ENCODE results near the gene CCBE1.

The CCBE1 gene

DNA sequence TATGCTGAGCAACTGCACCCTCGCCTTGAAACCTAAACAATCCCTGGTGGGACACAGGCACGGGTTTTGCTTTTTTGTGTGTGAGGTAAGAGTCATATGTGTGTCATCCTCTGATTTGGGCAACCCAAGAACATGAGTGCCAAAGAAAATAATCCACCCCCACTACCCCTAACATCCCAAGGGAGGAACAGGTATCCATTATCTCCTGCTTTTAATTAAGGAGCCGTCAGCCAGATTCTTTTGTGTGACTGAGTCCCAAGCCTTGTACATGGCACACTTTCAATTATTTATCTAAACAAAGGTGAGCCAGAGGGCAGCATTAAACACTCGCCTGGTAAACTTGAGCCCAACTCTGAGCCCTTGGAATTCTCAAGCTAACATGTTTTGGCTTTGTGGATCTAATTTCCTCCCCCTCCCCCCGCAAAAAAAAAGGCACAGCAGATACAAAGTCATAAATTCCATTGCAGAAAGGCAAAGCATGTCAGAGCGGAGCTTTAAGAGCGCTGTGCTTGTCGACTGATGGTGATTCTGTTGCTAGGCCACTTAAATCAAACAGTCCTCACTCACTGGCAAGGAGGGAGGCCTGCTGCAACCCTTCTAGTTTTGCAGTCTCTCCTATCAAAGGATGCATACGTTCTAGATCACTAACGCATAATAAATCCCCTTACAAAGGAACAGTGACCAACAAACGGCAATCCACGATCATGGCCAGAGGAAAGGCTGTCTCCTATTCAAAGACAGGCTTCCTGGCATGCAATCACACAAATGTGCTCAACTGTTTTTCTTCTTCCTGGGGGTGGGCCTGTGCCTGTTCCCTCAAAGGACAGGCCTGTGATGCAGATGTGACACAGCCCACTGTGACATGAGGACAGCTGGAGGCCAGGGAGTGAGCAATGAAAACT, 194.7 kb downstream of the CCBE1 start:
- TF ChIP-seq ZNF274 (IDR thresholded peaks at IDR 0.05; ENCODE audit: low read depth, low read length), result no peak
- H3K4me3 ChIP-seq (ENCODE audit: low read length), result no peak overlapping the region

- no peak overlapping the region for H3K4me3 ChIP-seq (ENCODE audit: low read length)
- TF ChIP-seq ZNF274 (IDR thresholded peaks at IDR 0.05; ENCODE audit: low read depth, low read length), result no peak
These were observed 195.3 kb downstream of the CCBE1 start for GRCh38 chr18:59501920-59502273.

- no peak for TF ChIP-seq ZNF274 (IDR thresholded peaks at IDR 0.05; ENCODE audit: low read depth, low read length)
- no peak overlapping the region for H3K4me3 ChIP-seq (ENCODE audit: low read length)
These were observed 196.5 kb downstream of the CCBE1 start for GRCh38 chr18:59500765-59501164.

DNA sequence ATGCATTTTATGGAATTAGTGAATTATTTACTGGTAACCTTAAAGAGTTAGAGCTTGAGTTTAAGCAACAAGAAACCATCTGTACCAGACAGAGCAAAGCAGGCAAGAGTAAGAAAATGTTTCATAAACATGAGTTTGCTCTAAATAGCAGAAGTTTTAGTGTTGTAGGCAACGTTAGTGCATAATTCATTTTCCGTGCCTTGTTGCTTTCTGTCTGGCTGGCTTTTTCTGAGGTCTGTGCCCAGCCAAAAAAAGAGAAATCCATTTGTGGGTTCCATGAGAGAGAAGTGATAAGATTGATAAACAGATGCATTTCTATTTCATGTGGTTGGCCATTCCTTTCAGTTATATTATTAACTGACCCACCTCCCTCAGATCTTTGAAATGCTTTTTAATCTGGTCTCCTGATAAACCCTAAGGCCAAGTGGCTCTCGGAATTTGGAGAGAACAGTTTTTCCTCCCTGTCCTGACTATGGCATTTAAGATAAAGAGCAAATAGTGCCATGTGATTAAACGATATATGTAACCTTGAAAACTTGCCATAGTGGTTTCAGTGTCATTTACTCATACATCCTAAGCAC, 198.6 kb downstream of the CCBE1 start:
- H3K4me3 ChIP-seq (ENCODE audit: low read length), result no peak overlapping the region
- TF ChIP-seq ZNF274 (IDR thresholded peaks at IDR 0.05; ENCODE audit: low read depth, low read length), result no peak

GRCh38 chr18:59492756-59493421, 204.3 kb downstream of the CCBE1 start:
- no peak overlapping the region for H3K4me3 ChIP-seq (ENCODE audit: low read length)
- TF ChIP-seq ZNF274 (IDR thresholded peaks at IDR 0.05; ENCODE audit: low read depth, low read length), result no peak

DNA sequence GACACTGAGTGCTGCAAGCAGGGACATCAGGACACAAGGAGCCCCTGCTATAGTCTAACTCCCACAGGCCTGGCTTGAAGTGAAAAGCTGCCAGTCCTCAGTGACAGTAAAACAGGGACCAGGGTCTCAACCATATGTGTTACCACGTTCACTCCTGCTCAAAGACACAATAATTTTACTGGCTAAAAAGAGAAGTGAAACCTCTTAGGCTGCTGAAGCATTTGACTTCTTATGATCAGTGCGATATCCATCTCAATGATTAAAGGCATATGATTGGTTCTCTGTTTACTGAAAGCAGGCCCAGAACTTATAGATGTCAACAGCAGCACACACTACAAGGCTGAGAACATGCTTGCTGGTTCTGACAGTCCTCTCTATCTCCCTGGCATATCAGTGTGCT, 208.3 kb downstream of the CCBE1 start:
- no peak overlapping the region for H3K4me3 ChIP-seq (ENCODE audit: low read length)
- no peak for TF ChIP-seq ZNF274 (IDR thresholded peaks at IDR 0.05; ENCODE audit: low read depth, low read length)

GRCh38 chr18:59485382-59485781, 211.8 kb downstream of the CCBE1 start:
- TF ChIP-seq ZNF274 (IDR thresholded peaks at IDR 0.05; ENCODE audit: low read depth, low read length), result no peak
- H3K4me3 ChIP-seq (ENCODE audit: low read length), result no peak overlapping the region

- TF ChIP-seq ZNF274 (IDR thresholded peaks at IDR 0.05; ENCODE audit: low read depth, low read length), result no peak
- no peak overlapping the region for H3K4me3 ChIP-seq (ENCODE audit: low read length)
These were observed 212.5 kb downstream of the CCBE1 start for GRCh38 chr18:59484561-59485328.

- no peak for TF ChIP-seq ZNF274 (IDR thresholded peaks at IDR 0.05; ENCODE audit: low read depth, low read length)
- no peak overlapping the region for H3K4me3 ChIP-seq (ENCODE audit: low read length)
These were observed 213.1 kb downstream of the CCBE1 start for GRCh38 chr18:59484131-59484530.

DNA sequence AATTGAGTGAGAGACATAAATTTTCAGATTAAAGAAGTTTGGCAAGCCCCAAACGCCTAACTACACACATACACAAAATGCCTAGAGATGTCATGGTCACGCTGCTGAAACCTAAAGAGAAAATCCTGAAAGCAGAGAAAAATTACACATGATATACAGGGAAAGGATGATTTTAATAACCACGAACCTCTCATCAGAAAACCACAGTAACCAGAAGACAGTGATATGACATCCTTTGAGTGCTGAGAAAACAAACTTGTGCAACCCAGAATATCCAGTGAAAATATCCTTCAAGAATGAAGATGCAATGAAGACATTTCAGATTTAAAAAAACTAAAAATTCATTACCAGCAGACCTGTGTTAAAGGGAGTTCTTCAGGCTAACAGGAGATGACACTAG, 215.8 kb downstream of the CCBE1 start:
- TF ChIP-seq ZNF274 (IDR thresholded peaks at IDR 0.05; ENCODE audit: low read depth, low read length), result no peak
- H3K4me3 ChIP-seq (ENCODE audit: low read length), result no peak overlapping the region

- no peak overlapping the region for H3K4me3 ChIP-seq (ENCODE audit: low read length)
- no peak for TF ChIP-seq ZNF274 (IDR thresholded peaks at IDR 0.05; ENCODE audit: low read depth, low read length)
These were observed 217.4 kb downstream of the CCBE1 start for GRCh38 chr18:59479776-59480175.

DNA sequence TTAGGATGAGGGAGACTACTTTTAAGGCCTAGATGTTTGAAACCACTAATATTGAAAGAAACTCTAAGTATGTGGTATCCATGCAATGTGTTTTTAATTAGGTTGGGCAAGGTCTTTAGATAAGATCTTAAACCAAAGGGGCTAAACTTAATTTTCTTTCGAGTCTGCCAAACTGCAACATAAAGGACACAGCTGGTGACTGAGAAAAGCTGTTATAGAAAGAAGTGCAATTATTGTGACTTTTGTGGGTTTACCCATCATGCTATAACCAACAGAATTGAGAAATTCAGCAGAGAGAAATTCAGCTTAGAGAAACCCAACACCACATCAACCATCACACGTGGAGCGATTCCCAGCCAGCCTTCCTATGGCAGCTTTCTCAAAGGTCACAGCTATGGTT, 218.6 kb downstream of the CCBE1 start:
- no peak for TF ChIP-seq ZNF274 (IDR thresholded peaks at IDR 0.05; ENCODE audit: low read depth, low read length)
- no peak overlapping the region for H3K4me3 ChIP-seq (ENCODE audit: low read length)

DNA sequence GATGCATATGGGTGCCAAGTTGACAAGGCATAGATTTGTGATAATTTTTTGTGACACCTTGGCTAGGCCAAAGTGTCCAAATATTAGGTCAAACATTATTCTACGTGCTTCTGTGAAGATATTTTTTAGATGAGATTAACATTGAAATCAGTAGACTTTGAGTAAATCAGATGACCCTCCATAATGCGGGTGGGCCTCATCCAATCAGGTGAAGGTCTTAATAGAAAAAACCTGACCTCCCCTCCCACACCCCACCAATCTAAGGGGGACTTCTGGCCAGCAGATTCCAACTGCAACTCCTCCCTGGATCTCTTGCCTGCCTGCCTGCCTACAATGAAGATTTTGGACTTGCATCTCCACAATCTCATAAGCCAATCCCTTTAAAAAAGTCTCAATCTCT, 219.4 kb downstream of the CCBE1 start:
- no peak overlapping the region for H3K4me3 ChIP-seq (ENCODE audit: low read length)
- no peak for TF ChIP-seq ZNF274 (IDR thresholded peaks at IDR 0.05; ENCODE audit: low read depth, low read length)

- H3K4me3 ChIP-seq (ENCODE audit: low read length), result no peak overlapping the region
- no peak for TF ChIP-seq ZNF274 (IDR thresholded peaks at IDR 0.05; ENCODE audit: low read depth, low read length)
These were observed 226.6 kb downstream of the CCBE1 start for GRCh38 chr18:59470561-59471121.

Measured in GM08714 (cell line).